GM21423 (cell line): ENCODE data around the gene MRTFA.
"Not testable (repeated sequence)": the region's sequence is repeated elsewhere in the genome, so short reads cannot be mapped to it uniquely, and the experiment has no call there.

Source experiments
- ATAC-seq: cut with Tn5 transposase; IDR thresholded peaks from one replicate; pipeline ENCODE4 v1.9.1; 2021; ENCODE audit warnings: mild to moderate bottlenecking, moderate library complexity; ENCODE audit not compliant: unreplicated experiment

The MRTFA gene

DNA sequence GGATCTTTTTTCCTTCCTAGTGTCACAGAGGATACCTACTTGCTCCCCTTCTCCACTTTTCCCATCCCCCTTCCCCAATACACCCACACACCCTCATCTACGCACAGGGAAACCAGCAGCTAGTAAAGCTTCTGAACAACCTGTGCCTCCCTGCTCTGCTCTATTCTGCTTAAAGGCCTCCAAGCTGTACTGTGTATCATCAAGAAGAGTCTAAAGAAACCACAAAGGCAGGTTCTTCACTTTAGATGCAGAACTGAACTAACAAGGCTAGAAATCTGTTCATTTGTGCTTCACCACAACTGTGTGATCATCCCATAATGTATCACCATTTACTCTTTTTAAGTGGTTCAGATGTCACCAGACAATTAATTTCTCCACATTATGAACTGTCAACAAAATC is 133.6 kb downstream of the MRTFA start:
- no peak for ATAC-seq

DNA sequence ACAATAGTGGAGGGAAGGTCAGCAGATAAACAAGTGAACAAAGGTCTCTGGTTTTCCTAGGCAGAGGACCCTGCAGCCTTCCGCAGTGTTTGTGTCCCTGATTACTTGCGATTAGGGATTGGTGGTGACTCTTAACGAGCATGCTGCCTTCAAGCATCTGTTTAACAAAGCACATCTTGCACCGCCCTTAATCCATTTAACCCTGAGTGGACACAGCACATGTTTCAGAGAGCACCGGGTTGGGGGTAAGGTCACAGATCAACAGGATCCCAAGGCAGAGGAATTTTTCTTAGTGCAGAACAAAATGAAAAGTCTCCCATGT is 136.1 kb downstream of the MRTFA start:
- ATAC-seq = not testable (repeated sequence)

DNA sequence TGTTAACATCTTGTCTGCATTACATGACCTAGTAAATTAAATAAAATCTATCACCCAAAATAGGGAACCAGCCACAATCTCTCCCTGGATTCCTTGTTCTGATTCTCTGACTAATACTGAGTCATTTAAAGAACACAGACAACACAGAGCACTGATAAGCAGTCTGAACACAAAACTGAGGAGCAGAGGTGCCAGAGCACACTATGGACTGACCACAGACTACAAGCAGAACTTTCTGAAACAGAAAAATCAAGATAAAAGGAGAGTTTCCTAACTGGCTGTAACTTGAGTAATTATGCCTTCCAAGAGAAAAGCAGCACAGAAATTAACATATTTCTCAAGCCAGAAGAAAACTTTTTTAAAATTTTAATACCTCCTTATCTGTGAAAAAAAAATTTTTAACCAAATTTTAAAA is 137.3 kb downstream of the MRTFA start:
- ATAC-seq = no peak

DNA sequence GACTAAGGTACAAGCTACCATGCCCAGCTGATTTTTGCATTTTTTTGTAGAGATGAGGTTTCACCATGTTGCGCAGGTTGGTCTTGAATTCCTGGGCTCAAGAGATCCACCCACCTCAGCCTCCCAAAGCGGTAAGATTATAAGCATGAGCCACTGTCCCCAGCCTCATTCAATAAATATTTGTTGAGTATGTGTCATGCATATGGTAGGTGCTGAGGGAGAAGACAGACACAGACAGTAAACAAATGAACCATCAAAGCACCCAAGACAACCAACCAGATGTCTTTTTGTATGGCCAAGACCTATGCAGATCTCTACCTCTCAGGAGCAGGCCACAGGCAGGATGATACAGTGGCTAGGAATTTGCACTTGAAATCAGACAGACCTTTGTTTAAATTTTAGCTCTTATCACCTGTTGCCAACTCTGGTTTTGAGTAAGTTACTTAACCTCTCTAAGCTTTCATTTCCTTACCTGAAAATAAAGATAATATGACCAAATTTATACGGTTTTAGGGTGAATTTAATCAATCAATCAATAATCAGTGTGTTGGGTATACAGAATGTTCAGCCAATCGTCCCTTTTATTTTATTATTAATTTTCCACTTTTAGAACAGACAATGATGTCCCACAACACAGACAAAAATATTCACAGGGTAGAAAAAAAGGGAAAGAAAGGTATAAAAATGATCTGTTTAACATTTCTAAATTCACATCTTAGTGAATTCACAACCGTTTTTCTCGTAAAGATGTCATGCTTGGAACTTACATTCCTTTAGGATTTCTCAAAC is 137.9 kb downstream of the MRTFA start:
- ATAC-seq = no peak

DNA sequence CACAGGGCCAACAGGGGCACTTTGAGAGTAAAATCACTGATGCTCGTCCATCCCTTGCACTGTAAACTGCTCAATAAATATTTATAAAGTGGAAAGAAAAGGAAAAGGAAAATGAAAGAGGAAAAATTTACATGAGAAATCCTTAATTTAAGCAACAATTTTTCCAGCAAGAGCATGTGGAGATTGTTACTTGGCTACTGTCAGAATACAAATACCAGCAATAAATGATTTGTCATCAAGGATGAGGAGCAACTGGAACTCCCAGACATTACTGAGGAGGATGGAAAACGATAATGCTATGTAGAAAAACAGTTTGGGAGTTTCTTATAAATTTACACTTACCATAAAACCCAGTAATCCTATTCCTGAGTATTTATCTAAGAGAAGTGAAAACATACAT is 143.1 kb downstream of the MRTFA start:
- ATAC-seq = no peak

DNA sequence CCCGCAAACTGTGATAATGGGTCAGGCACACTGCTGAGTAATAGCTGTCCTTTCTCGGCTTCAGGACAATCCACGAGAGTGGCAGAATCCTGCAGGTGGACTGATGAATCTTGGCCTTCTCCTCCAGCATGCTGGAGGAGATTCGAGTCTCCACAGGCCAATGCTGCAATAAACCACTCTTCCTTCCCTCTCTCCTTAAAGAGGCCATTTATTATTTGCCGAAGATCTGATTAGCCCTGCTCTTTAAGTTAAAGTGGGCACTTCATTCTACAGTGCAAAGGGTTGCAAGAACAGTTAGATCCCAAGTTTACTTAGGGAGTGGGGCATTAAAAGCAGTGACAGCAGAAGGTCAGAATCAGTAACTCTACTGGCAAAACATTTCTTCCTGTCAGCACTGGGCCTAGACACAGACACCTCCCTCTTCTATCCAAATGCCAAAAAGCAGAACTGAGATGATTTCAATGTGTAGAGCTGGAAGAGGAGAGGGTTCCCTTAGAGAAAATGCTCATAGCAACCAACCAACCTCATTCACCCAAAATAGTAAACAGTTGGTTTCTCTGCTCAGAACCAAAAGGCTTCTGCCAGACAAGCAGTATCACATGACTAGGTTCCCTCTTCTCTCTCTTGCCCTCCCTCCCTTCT is 144.4 kb downstream of the MRTFA start:
- ATAC-seq = peak; percentile 94

DNA sequence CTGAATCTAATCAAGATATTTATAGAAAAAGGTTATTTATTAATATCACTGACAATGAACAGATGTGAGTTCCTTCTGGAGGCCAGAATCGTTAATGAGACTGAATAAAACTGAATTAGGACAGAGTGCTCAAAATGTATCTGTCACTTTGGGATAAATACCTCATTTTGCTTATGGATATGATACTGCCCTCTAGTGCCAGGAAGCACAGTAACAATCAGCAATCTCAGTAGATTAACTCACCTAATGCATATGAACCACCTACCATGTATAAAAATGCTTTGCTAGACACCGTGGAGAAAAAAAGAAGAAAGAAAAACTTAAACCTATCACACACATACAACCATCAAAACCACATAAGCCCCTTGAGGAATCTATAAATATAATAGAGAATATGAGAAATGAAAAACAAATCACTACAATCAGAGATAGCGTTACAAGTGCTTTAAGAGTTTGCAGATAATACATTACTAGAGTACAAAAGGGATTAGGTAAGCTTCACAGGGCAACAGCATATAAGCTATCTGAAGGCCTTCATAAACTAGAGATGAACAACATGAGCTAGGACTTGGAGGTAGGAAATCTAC is 148.8 kb downstream of the MRTFA start:
- ATAC-seq = no peak

DNA sequence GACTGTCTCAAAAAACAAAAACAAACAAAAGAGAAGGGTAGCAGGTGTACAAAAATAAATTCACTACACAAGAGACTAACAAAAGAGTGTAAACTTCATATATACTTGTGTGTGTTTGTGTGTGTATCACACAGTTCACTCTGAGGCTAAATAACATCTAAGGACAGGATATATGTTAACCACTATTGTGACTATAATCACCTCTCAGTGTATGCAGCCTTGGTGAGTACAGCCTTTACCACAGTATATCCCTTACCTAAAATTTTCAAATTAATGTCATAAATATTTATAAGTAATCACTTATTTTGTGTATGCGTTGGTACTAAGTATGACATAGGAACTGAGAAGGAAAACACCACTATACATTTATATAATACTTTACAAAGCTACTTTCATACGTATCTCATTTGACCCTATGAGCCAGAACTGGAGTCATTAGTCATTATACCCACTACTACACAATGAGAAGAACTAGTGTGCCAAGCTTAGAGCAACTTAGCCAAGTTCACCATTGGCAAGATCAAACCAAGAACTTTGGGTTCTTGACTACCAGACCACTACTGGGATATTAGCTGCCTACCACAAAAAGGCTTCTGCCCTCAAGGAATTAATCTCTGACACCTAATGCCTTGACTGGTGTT is 149.4 kb downstream of the MRTFA start:
- no peak for ATAC-seq

DNA sequence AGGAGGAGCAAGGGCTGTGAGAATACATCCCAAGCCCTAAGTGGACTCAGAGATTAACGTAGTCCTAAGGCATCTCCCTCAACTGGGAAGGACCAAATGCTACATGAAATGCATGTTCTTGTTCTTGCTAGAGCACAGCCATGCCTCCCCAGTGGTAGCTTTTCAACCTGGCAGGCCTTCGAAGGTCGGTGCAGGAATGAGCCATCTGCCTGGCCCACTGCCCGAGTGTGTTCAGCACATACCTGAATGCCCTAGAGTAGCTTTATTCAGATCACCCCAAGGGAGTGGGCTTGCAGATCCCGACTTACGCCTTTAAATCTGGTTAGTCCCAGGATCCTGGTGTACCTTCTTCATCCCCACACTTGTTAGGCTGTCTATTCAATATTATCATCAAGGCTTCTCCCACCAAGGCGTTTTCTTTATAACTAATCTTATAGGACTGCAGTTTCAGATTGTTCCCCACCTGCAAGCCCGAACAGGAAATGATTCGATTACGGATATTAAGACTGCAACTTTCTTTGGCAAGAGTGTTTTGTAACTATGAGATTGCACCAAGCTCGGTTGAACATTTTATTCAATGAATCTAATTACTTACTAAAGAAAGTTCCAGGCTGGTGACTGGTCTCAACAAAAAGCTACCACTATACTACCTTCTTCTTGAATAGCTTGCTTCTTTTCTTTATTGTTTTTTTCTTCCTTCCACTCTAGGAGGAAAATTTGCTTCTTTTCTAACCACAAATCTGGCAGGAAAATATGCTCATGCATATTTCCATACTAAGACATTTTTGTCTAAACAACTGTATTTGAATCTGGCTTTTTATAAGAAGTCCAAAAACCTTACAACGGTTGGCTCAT is 150.5 kb downstream of the MRTFA start:
- no peak for ATAC-seq

DNA sequence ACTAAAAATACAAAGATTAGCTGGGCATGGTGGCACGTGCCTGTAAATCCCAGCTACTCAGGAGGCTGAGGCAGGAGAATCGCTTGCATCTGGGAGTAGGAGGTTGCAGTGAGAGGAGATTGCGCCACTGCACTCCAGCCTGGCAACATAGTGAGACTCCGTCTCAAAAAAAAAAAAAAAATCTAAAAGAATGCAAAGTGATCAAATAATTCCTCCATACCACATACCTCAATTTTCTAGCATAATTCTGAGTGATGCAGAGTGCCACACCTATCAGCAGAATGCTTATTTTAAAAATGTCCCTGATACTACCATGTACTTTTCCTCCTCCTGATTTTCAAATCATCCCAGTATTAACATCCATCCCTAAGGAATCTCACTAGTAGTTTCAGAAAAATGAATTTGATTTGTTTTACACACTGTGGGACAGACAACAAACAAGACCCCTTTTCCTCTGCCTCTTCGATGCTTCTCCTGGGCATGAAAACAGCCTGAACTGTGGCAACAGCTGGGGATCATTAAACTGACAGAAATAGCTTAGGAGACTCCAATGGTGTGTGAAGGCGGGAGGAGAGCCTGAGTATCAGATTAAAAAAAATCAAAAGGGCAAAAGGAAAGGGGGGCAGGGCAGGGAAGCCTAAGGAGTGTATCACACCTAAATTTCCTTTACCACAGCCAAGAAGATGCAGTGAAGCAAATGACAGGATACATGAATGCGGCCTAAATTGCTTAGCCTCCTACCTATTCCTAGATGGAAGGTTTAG is 151.4 kb downstream of the MRTFA start:
- ATAC-seq = no peak

DNA sequence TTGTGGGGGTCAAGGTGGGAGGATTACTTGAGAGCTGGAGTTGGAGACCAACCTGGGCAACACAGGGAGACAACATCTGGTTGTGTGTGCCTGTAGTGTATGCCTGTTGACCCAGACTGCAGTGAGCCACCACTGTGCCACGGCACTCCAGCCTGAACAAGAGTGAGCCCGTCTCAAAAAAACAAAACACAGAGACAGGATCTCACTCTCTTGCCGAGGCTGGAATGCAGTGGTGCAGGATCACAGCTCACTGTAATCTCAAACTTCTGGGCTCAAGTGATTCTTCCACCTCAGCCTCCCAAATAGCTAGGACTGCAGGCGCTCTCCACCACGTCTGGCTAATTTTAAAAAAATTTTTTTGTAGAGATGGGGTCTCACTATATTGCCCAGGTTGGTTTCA is 153.6 kb downstream of the MRTFA start:
- ATAC-seq = no peak

DNA sequence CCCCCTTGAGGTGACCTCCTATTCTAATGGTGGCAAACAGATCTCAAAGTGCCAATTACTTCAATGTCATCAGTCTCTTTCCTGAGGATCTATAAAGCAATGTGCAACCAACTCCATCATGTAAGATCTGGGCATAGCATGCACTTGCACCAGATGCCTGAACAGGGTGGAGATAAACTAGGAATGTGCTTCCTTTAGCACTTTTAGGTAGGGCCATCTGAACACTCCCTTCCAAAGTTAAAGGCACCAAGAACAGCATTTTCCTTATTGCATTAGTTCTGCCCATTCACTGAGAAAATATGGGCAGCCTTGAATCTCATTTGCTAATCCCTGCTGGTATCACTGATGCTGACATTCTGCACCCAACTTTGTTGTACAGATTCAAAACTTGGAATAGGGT is 154.1 kb downstream of the MRTFA start:
- no peak for ATAC-seq

DNA sequence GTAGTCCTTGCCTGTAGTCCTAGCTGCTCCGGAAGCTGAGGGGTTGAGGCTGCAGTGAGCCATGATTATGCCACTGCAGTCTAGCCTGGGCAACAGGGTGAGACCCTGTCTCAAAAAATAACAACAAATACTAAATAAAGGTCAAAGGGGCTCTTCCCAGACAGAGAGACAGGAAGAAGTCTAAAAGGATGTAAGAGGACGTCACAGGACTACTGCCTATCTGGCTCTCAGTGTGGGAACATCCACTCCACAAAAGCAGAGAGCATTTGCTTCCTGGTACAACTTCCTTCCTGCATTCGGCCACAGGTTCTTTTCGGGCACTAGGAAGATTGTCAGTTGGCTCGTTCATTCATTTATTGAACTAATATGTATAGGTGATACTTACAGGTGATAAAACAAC is 155.5 kb downstream of the MRTFA start:
- ATAC-seq = no peak

DNA sequence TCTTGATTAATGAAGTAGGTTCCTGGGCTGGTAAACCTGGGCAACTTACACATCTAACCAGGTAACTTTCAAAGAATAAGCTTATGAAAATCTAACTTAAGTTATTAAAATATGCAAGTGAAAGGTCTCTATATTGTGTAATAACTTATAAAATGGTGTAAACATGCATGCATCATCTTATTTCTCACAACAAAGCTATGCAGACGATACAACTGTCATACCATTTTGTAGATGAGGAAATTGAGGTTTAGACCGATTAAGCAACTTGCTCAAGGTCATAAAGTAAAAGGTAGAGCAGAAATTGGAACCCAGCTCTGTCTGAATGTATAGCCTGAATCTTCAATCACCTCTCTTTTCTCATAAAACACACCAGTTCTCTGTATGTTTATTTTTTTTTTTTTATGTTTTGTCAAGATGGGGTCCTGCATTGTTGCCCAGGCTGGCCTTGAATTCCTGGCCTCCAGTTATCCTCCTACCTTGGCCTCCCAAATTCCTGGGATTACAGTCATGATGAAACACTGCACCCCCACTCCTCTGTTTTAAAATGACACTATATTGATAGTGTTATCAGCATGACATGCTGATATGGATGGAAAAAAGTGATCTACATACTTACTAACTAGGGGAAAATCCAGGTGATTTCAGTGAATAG is 156.5 kb downstream of the MRTFA start:
- ATAC-seq = no peak

DNA sequence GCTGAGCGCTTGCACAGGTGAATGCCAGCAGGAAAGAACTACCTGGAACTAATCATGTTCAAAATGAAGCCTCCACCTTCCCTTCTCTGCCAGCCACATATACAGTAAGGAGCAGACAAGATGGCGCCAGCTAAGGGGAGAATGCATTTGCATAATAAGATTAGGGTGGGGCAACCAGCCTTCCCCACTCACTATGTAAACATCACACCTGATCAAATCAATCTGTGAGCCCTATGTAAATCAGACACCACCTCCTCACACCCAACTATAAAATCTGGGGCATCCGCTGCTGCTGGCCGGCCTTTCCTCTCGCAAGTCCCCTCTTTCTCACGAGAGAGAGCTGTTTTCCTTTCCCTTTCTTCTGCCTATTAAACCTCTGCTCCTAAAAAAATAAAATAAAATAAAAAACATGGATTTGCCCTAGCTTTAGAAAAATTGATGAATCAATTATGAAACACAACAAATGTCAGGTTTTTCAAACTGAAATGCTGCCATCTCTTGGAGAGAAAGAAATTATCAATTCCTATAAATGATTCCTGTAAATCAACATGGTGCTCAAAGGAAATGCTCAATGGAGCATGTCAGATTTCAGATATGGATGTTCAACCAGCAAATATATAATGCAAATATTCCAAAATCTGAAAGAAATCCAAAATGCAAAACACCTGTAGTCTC is 157.3 kb downstream of the MRTFA start:
- ATAC-seq = no peak

DNA sequence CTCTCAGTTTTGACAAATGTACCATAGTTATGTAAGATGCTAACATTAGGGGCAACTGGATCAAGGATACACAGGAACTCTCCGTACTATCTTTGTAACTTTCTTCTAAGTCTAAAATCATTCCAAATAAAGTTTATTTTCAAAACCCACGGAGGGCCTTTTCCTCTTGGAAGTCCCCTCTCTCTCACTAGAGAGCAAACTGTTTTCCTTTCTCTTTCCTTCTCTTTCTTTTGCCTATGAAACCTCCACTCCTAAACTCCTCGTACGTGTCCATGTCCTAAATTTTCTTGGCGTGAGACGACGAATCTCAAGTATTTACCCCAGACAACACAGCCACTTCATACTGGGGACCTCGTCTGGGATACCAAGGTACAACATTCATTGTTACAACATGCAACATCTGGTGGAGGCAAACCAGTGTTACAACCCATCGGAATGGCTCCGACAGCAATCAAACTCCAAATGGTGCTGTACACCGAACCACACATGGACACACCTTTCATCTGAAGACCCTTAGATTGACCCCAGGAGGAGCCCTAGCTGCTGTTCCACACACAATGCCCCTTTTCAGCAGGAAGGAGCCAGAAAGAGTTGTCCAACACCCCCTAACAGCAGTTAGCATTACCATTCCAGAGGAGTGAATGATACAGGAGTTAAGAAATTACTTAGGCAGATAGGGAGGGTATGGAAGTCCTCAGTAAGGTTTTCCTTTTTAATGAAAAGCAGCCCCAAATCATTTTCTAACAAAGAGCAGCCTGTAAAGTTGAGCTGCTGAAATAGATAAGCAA is 158.0 kb downstream of the MRTFA start:
- no peak for ATAC-seq

DNA sequence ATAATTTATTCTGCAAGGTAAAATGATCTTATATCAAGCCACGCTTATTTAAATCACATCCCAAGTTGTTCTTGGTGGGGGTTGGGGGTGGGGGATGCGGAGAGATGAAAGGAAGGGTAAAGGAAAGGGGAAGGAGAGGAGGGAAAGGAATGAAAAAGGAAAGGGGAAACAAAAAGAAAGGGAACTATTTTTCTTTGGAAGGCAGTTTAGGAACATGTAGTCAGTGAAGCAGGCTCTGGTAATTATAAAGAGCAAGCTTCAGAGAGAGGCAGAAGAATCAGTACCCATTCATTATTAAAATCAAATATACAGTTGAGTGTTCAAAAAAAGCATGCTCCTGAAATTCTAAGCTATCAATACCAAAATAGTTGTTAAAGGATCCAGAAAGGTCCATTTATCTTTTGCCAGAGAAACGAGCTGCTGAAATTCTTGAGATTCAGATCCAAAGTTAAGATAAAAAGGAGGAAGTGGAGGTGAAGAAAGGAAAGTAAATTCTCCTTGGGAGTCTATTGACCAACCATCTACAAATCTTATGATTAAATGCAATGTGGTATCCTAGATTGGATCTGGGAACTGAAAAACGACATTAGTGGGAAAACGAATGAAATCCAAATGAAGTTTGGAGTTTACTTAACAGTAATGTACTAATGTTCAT is 158.7 kb downstream of the MRTFA start:
- ATAC-seq = no peak

DNA sequence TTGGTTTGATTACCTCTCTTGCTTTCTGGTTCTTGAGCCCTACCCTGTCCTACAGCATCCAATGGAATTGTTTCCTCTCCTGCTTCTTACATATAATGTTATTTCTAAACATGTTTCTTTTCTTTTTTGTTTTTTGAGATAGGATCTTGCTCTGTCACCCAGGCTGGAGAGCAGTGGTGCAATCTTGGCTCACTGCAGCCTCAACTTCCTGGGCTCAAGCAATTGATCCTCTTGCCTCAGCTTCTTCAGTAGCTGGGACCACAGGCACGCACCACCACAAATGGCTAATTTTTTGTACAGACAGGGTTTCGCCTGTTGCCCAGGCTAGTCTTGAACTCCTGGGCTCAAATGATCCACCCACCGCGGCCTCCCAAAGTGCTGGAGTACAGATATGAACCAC is 160.2 kb downstream of the MRTFA start:
- no peak for ATAC-seq
